Measurements from ENCODE around the gene ZNF626.
A peak's percentile ranks its signal among the peaks of the same experiment; 100 is the strongest.
"Not testable (repeated sequence)": the region's sequence is repeated elsewhere in the genome, so short reads cannot be mapped to it uniquely, and the experiment has no call there.

Gene ZNF626

GRCh38 chr19:20661150-20661819 is at the start of gene ZNF626:
Gene ZNF626, minus strand, starts transcription at chr19:20661571. Its CDS starts 125 bp downstream, at chr19:20661446.
- peak; percentile 99 for DNase-seq

- DNase-seq, result no peak
These were observed 7.9 kb upstream of the ZNF626 start for GRCh38 chr19:20669263-20669662.

GRCh38 chr19:20667281-20667680 is 5.9 kb upstream of the ZNF626 start:
- no peak for DNase-seq

- peak; percentile 29 for DNase-seq
These were observed 3.8 kb upstream of the ZNF626 start for GRCh38 chr19:20664901-20665781.

- not testable (repeated sequence) for DNase-seq
These were observed 3.1 kb upstream of the ZNF626 start for GRCh38 chr19:20664475-20664874.

- peak; percentile 80 for DNase-seq
These were observed 1.2 kb upstream of the ZNF626 start for GRCh38 chr19:20662421-20663105.

GRCh38 chr19:20660473-20661140 is 764 bp downstream of the ZNF626 start:
- no peak for DNase-seq

GRCh38 chr19:20640545-20640944 is 20.8 kb downstream of the ZNF626 start:
- no peak for DNase-seq

- DNase-seq, result no peak
These were observed 21.3 kb downstream of the ZNF626 start for GRCh38 chr19:20640023-20640422.

- not testable (repeated sequence) for DNase-seq
These were observed 36.8 kb downstream of the ZNF626 start for GRCh38 chr19:20624560-20624959.

GRCh38 chr19:20616071-20616470 is 45.3 kb downstream of the ZNF626 start:
- DNase-seq, result no peak

- not testable (repeated sequence) for DNase-seq
These were observed 46.4 kb downstream of the ZNF626 start for GRCh38 chr19:20614971-20615370.

- DNase-seq, result no peak
These were observed 48.6 kb downstream of the ZNF626 start for GRCh38 chr19:20612711-20613316.

- no peak for DNase-seq
These were observed 49.5 kb downstream of the ZNF626 start for GRCh38 chr19:20611866-20612265.

- no peak for DNase-seq
These were observed 53.4 kb downstream of the ZNF626 start for GRCh38 chr19:20607943-20608342.
